ENCODE measurements around the gene PIGC.

- TF ChIP-seq CTCF (IDR thresholded peaks at IDR 0.05), result no peak
- no peak for TF ChIP-seq POLR2A (IDR thresholded peaks at IDR 0.05)
Measured at GRCh38 chr1:172414331-172414730, 29.5 kb downstream of the PIGC start.

Measured in uterus (tissue), 2 donors.